HL-60 (cell line): ENCODE measurements around the gene IER3IP1.

Experiments used
- DNase-seq, 2 experiments: peaks; one replicate each; pipeline ENCODE4 v3.0.0-alpha.2; 2010 to 2020; ENCODE audit warnings: low read depth in 1 of 2, low spot score in 1 of 2
- H3K27ac ChIP-seq: fragments of 250-450 bp; sonication (Bioruptor Pico); replicated peaks from 2 replicates; pipeline ENCODE4 v1.5.1; 2020; ENCODE audit warnings: mild to moderate bottlenecking, moderate library complexity
- H3K27me3 ChIP-seq: fragments of 250-450 bp; sonication (Bioruptor Pico); 2 replicates; pipeline ENCODE4 v1.5.1; 2021; ENCODE audit warnings: mild to moderate bottlenecking, moderate library complexity; ENCODE audit not compliant: insufficient read depth, poor library complexity, severe bottlenecking
- H3K4me3 ChIP-seq: replicated peaks from 2 replicates; pipeline ENCODE4 v1.5.1; 2011; ENCODE audit warnings: mild to moderate bottlenecking, control low read depth, low read length; ENCODE audit not compliant: insufficient read depth
- GABPA ChIP-seq: IDR thresholded peaks from 2 replicates; pipeline ENCODE4 v1.6.1; 2012; ENCODE audit warnings: low read depth
- POLR2AphosphoS5 ChIP-seq: IDR thresholded peaks from 2 replicates; pipeline ENCODE4 v1.6.1; 2012; ENCODE audit warnings: low read depth
- REST ChIP-seq: IDR thresholded peaks from 2 replicates; pipeline ENCODE4 v1.6.1; 2012; ENCODE audit warnings: low read depth; ENCODE audit not compliant: insufficient replicate concordance
- SPI1 ChIP-seq: IDR thresholded peaks from 2 replicates; pipeline ENCODE4 v1.6.1; 2012; ENCODE audit warnings: low read depth, mild to moderate bottlenecking, borderline replicate concordance
- TF ChIP-seq, protein P1 (sequence below): IDR thresholded peaks from one replicate; pipeline ENCODE4 v1.5.1; 2011; ENCODE audit warnings: low read length, control low read depth, inconsistent platforms; ENCODE audit not compliant: insufficient read depth

IER3IP1 gene

GRCh38 chr18:47120428-47120827 is 55.7 kb downstream of the IER3IP1 start:
- DNase-seq: no peak
- no peak for TF ChIP-seq REST
- TF ChIP-seq GABPA: no peak
- TF ChIP-seq, protein P1, sequence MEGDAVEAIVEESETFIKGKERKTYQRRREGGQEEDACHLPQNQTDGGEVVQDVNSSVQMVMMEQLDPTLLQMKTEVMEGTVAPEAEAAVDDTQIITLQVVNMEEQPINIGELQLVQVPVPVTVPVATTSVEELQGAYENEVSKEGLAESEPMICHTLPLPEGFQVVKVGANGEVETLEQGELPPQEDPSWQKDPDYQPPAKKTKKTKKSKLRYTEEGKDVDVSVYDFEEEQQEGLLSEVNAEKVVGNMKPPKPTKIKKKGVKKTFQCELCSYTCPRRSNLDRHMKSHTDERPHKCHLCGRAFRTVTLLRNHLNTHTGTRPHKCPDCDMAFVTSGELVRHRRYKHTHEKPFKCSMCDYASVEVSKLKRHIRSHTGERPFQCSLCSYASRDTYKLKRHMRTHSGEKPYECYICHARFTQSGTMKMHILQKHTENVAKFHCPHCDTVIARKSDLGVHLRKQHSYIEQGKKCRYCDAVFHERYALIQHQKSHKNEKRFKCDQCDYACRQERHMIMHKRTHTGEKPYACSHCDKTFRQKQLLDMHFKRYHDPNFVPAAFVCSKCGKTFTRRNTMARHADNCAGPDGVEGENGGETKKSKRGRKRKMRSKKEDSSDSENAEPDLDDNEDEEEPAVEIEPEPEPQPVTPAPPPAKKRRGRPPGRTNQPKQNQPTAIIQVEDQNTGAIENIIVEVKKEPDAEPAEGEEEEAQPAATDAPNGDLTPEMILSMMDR: no peak
- no peak for TF ChIP-seq POLR2AphosphoS5
- no peak for TF ChIP-seq SPI1
- Histone ChIP-seq H3K27me3 (no peaks in the 10 kb centered on the region), H3K27ac (no peak overlapping the region), H3K4me3 (no peak overlapping the region)

DNA sequence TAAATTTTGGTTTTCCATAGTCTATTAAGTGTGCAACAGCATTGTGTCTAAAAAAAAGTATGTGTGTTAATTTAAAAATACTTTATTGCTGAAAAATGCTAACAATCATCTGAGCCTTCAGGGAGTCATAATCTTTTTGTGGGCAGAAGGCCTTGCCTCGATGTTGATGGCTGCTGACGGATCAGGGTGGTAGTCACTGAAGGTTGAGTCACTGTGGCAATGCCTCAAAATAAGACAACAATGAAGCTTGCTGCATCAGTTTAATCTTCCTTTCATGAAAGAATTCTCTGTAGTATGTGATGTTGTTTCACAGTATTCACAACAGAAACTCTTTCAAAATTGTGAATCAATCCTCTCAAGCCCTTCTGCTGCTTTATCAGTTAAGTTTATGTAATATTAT is 57.2 kb downstream of the IER3IP1 start:
- DNase-seq: no peak
- Histone ChIP-seq H3K27me3 (no peaks in the 10 kb centered on the region), H3K27ac (no peak overlapping the region), H3K4me3 (no peak overlapping the region)
- TF ChIP-seq, protein P1: no peak
- no peak for TF ChIP-seq POLR2AphosphoS5
- no peak for TF ChIP-seq GABPA
- TF ChIP-seq REST: no peak
- no peak for TF ChIP-seq SPI1

DNA sequence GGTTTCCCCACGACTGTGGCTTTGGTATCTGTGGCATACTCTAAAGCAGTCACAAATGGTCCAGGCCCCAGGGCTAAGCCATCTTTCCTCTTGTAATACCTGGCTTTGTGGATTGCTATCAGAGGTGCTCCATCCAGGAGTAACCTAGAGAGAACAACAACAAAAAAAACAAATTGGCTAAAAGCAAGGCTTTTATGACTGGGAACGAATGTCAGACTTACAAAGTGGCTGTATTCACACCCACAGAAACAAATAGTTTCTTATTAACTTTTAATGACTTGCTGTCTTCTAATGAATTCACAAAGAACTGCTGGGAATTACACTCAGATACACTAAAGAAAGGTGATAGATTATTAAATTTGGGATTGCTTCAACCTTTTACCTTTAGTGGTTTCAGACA is 61.0 kb downstream of the IER3IP1 start:
- DNase-seq: no peak
- TF ChIP-seq GABPA (no peak), REST (no peak), SPI1 (no peak), POLR2AphosphoS5 (no peak)
- TF ChIP-seq, protein P1: no peak
- H3K27ac ChIP-seq: no peak overlapping the region
- no peaks in the 10 kb centered on the region for H3K27me3 ChIP-seq
- H3K4me3 ChIP-seq: no peak overlapping the region
